ENCODE results near the gene EPHB1.

The EPHB1 gene

DNA sequence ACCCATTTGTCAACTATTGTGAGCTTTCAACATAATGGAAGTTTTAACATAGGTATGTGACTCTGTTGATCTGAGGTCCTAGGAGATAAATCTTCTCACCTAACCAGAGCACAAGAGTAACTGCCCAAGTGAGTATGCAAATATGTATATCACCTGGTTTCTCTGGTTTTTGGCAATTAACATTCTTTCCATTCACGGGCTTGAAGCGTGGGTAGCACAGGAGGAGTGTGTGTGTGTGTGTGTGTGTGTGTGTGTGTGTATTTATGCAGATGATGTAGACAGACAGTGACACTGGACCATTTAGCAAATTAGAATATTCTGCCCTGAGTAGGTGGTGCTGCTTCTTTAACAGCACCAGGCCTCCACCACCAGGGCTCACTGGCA is 15.0 kb downstream of the EPHB1 start:
- no peak for DNase-seq

DNA sequence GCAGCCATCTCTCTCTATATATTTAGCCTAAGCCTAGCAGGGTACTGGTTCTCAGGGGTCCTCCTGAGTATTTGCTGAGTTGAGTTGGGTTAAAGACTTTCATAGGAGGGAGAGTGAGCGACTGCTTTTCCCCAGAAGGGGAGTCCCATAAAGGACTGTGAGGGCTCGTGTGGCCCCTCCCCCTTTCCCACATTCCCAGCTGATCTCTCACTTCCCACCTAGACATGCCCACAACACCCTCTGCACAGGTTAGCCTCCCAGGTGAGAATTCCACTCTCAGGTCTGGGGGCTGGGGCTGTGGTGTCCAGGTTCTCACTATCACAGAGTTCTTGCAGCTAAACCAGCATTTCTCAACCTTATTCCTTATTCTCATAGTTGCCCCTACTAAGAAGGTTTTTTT is 15.8 kb downstream of the EPHB1 start:
- no peak for DNase-seq

- DNase-seq = no peak
Measured at GRCh38 chr3:134813618-134814017, 18.6 kb downstream of the EPHB1 start.

GRCh38 chr3:134815519-134815918 is 20.5 kb downstream of the EPHB1 start:
- no peak for DNase-seq

- DNase-seq = no peak
Measured at GRCh38 chr3:134816623-134817022, 21.6 kb downstream of the EPHB1 start.

DNA sequence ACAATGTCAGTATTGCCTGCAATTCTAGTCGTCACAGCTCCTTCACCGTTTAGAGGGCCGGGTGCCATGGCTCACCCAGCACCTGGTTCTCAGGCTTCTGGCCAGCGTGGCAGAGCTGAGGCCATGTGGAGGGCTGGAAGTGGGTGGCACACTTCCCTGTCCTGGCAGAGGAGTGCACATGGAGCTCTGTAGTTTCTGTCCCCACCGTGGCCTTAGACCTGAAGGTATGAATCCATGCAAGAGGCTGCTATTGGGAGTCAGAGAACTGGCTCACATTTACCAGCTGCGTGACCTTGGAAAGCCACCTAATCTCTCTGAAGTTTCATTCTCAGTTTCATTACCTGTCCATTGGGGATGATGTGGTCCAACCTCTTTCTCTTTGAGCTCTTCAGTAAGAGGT is 22.2 kb downstream of the EPHB1 start:
- DNase-seq = no peak

GRCh38 chr3:134820994-134821393 is 25.9 kb downstream of the EPHB1 start:
- no peak for DNase-seq

GRCh38 chr3:134822090-134822489 is 27.0 kb downstream of the EPHB1 start:
- DNase-seq = no peak

DNA sequence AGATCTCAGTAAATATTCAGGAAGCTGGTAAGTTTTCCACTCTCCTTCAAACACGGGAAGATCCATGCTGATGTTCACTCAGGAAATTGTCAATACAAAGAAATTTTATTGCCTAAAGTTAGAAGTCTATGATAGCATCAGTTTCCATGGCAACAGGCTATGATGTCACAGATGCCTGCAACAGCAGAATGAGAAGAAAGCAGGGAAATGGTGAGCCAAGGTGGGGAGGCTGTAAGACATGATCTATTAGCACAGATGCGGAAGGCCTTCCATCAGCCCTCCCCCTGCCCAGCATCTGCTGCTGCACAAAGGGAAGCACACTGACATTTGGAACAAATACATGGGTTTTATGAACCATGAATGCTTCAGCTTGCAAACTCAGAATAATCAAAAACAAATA is 28.6 kb downstream of the EPHB1 start:
- DNase-seq = no peak

GRCh38 chr3:134824791-134825190 is 29.7 kb downstream of the EPHB1 start:
- no peak for DNase-seq

DNA sequence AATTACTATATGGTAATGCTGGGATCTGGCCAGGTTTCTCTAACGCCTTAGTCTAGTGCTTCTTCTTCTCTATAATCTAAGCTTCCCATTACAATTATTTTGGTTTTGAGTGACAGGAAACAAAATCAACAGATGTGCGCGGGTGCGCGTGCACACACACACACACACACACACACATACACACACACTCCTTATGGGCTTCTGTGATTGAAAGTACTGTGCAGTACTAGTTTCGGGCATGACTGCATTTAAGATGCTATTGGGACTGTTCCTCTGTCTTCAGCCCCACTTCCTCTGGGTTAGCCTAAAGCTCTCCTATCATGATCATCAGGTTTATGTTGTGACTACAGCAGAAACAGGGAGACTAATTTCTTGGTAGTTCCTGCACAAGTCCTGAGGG is 32.2 kb downstream of the EPHB1 start:
- no peak for DNase-seq

- DNase-seq = no peak
Measured at GRCh38 chr3:134829721-134830120, 34.7 kb downstream of the EPHB1 start.

DNA sequence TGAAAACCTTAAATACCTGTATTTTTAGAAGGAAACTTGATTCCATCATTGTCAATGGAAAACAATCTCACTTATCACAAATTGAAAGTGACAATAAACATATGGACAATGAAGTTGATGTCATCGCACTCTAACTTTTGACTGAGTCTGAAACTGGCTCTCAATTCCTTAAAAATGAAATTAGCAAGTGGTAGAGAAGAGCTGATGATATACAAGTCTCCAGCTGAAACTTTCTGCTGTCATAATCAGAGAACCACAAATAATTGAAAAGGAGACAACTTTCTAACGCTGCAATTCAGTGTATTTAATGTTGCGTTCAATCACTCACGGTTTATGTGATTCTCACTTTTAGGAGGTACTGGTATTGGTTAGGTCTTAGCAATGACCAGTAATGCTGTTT is 37.5 kb downstream of the EPHB1 start:
- DNase-seq = no peak

- no peak for DNase-seq
Measured at GRCh38 chr3:134833453-134834163, 38.5 kb downstream of the EPHB1 start.

- no peak for DNase-seq
Measured at GRCh38 chr3:134836921-134837320, 41.9 kb downstream of the EPHB1 start.

DNA sequence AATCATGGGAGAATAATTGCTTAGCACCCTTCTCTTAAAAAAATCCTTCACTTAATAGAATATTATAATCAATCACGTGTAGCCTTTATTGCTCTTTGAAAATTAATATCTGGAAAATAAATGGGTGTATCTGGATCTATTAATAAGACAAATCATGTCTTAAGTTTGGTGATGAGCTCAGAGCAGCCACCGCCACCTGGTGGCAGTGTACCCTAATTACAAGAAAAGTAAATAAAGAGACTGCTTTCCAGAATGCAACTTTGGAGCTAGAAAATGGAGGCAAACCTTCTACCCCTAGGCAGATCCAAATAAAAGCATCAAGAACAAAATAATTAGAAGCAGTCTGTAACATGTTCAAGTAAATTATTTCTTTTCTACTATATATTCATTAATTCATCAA is 43.5 kb downstream of the EPHB1 start:
- no peak for DNase-seq

- DNase-seq = no peak
Measured at GRCh38 chr3:134839422-134839821, 44.4 kb downstream of the EPHB1 start.

DNA sequence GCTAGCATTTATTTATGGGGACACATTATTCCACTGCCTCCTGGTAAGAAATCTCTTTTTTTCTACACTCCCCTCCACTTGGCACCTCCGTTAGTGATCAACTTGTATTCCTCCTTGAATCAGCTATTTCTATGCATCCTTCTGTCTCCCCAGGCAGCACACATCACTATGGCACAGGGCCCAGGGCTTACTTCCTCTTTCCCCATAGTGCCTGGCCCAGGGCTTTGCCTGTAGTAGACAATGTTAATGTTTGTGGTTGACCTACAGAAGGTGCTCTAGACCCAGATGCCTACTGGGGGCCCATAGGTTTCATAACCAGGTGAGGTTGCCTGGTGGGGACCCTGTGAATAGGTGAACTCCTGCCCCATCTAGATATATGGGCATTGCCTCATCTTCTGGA is 44.9 kb downstream of the EPHB1 start:
- DNase-seq = no peak

DNA sequence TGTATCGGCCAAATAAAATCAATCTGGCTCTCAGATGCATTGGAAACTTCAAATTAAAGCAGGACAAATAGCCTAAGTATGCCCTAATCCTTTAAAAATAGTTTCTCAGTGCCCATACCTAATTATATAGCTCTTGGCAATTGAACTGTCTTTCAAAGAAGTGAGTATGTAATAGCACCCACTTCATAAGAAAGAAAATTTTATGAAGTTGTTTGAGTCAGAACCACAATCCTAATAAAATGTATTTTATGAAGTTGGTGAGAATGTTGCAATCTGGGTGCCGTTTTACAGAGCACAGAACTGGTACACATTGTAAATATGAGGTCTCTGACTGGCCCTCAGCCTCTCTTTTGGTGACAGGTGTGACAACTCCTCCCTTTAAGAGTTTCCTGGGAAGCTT is 45.4 kb downstream of the EPHB1 start:
- DNase-seq = no peak

DNA sequence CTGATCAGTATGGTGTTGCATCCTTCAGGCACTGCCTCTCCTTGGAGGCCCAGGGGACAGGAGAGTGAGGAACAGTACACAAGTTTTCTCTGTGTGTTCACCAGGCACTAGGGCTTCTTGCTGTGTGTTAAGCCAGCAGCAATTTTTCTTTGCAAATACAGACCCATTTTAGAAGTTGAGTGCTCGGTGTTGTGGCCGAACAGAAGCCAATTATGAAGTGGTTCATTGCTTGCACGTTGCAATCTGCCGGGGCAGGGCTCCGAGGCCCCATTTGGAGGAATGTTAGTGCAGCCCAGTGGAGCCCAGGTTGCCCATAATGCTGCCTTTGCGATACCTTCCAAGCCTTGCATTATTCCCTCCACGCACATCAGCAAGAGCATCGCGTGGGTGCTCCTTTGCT is 51.0 kb downstream of the EPHB1 start:
- no peak for DNase-seq

- no peak for DNase-seq
Measured at GRCh38 chr3:134846911-134847317, 51.9 kb downstream of the EPHB1 start.

GRCh38 chr3:134847349-134847748 is 52.3 kb downstream of the EPHB1 start:
- no peak for DNase-seq

GRCh38 chr3:134849561-134849960 is 54.5 kb downstream of the EPHB1 start:
- no peak for DNase-seq

DNA sequence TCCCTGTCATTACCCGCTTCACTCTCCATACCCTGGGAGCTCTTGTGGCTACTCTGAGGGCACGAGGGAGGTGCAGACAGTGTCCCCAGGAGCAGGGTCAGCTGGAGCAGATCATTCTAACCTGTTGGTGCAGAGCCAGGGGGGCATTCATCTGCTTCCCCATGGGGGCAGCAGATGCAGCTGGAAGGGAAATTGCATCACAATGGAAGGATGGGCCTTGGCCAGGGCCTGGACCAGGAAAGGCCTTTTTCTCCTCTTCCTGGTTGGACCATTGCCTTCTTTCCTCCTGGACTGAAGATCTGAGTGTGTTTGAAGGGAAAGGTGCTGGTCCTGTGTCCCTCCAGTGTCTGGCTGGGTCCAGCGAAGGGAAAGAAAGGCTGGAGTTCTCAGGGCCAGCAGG is 55.7 kb downstream of the EPHB1 start:
- no peak for DNase-seq

GRCh38 chr3:134852132-134852531 is 57.1 kb downstream of the EPHB1 start:
- no peak for DNase-seq
